Liver (tissue), 9 donors: ENCODE measurements around the gene INO80D. TPM values are rescaled to one million over a fixed set of nuclear protein-coding genes. Genes with fewer than 3 reads are reported as not detected.

Experiments
- DNase-seq: peaks from one replicate; pipeline ENCODE4 v3.0.0-alpha.2; 2017; ENCODE audit warnings: low spot score
- H3K27ac ChIP-seq, 2 donors: one replicate each; pipeline ENCODE4 v1.7.0; 2013; ENCODE audit warnings: inconsistent platforms in 2 of 2, low read length in 2 of 2, control low read depth in 1 of 2, low read depth in 1 of 2, mild to moderate bottlenecking in 1 of 2
- H3K27me3 ChIP-seq, 4 donors: one replicate each; pipeline versions ENCODE4 v1.6.1 to v1.7.0; 2013; ENCODE audit warnings: low read length in 3 of 4, inconsistent platforms in 1 of 4, mild to moderate bottlenecking in 1 of 4, moderate library complexity in 1 of 4; ENCODE audit not compliant: control insufficient read depth in 4 of 4, insufficient read depth in 4 of 4
- H3K36me3 ChIP-seq, 4 donors: one replicate each; pipeline versions ENCODE4 v1.6.1 to v1.7.0; 2013; ENCODE audit warnings: low read length in 3 of 4, mild to moderate bottlenecking in 3 of 4, low read depth in 1 of 4, moderate library complexity in 1 of 4; ENCODE audit not compliant: control insufficient read depth in 4 of 4, insufficient read depth in 3 of 4
- H3K4me1 ChIP-seq, 4 donors: one replicate each; pipeline versions ENCODE4 v1.6.1 to v1.7.0; 2013; ENCODE audit warnings: low read length in 3 of 4, mild to moderate bottlenecking in 3 of 4, moderate library complexity in 1 of 4; ENCODE audit not compliant: control insufficient read depth in 4 of 4, insufficient read depth in 4 of 4
- H3K4me3 ChIP-seq, 3 donors: one replicate each; pipeline versions ENCODE4 v1.6.1 to v1.7.0; 2013; ENCODE audit warnings: low read length in 3 of 3, control low read depth in 1 of 3, low read depth in 1 of 3, mild to moderate bottlenecking in 1 of 3
- H3K9ac ChIP-seq, 2 donors: one replicate each; pipeline ENCODE4 v1.7.0; 2013; ENCODE audit warnings: low read length in 2 of 2, mild to moderate bottlenecking in 2 of 2, moderate library complexity in 2 of 2, control low read depth in 1 of 2, low read depth in 1 of 2
- H3K9me3 ChIP-seq, 4 donors: one replicate each; pipeline versions ENCODE4 v1.6.1 to v1.7.0; 2013; ENCODE audit warnings: low read length in 3 of 4; ENCODE audit not compliant: control insufficient read depth in 4 of 4
- EGR1 ChIP-seq, 2 donors: IDR thresholded peaks; 2 replicates each; pipeline ENCODE4 v1.6.1; 2016 to 2018; ENCODE audit warnings: antibody characterized with exemption in 2 of 2, low read depth in 2 of 2
- FOXA1 ChIP-seq: IDR thresholded peaks from 2 replicates; pipeline ENCODE4 v1.6.1; 2016; ENCODE audit warnings: antibody characterized with exemption
- FOXA2 ChIP-seq: IDR thresholded peaks from 2 replicates; pipeline ENCODE4 v1.6.1; 2016; ENCODE audit warnings: antibody characterized with exemption
- GABPA ChIP-seq, 2 donors: IDR thresholded peaks in 1 of 2; conservative IDR thresholded peaks in 1 of 2; 2 replicates each; pipeline ENCODE4 v1.6.1; 2016; ENCODE audit warnings: antibody characterized with exemption in 2 of 2, mild to moderate bottlenecking in 1 of 2, moderate library complexity in 1 of 2
- HNF4A ChIP-seq, 2 donors: conservative IDR thresholded peaks; 2 replicates each; pipeline ENCODE4 v1.6.1; 2016; ENCODE audit warnings: antibody characterized with exemption in 2 of 2, mild to moderate bottlenecking in 2 of 2
- HNF4G ChIP-seq: IDR thresholded peaks from 2 replicates; pipeline ENCODE4 v1.6.1; 2016; ENCODE audit warnings: antibody characterized with exemption
- JUND ChIP-seq, 2 donors: IDR thresholded peaks; 2 replicates each; pipeline ENCODE4 v1.6.1; 2016; ENCODE audit warnings: antibody characterized with exemption in 2 of 2
- NR2F2 ChIP-seq: IDR thresholded peaks from 2 replicates; pipeline ENCODE4 v1.6.1; 2016; ENCODE audit warnings: antibody characterized with exemption
- RAD21 ChIP-seq, 2 donors: IDR thresholded peaks; 2 replicates each; pipeline ENCODE4 v1.6.1; 2016; ENCODE audit warnings: antibody characterized with exemption in 2 of 2, mild to moderate bottlenecking in 2 of 2
- RXRA ChIP-seq, 2 donors: IDR thresholded peaks; 2 replicates each; pipeline ENCODE4 v1.6.1; 2017 to 2018; ENCODE audit warnings: antibody characterized with exemption in 2 of 2, mild to moderate bottlenecking in 1 of 2
- SP1 ChIP-seq: IDR thresholded peaks from 2 replicates; pipeline ENCODE4 v1.6.1; 2018; ENCODE audit warnings: antibody characterized with exemption, mild to moderate bottlenecking
- TAF1 ChIP-seq: conservative IDR thresholded peaks from 2 replicates; pipeline ENCODE4 v1.6.1; 2016; ENCODE audit warnings: antibody characterized with exemption, mild to moderate bottlenecking
- YY1 ChIP-seq: IDR thresholded peaks from 2 replicates; pipeline ENCODE4 v1.6.1; 2016; ENCODE audit warnings: antibody characterized with exemption, mild to moderate bottlenecking
- WGBS: extraction: QIAGEN DNeasy Blood & Tissue Kit; methylation state at CpG from one replicate; pipeline ENCODE4 v1.1.7; 2013; 5-methylcytosine and 5-hydroxymethylcytosine counted together
- polyA plus RNA-seq, 2 donors: library from polyadenylated mRNA; stranded (reverse) in 1 of 2; unstranded in 1 of 2; fragments of 200-250 nt in 1 of 2; fragments of >200 nt in 1 of 2; fragmentation: Nextera tagmentation in 1 of 2; extraction: Ambion mirVana in 1 of 2; gene quantifications; one replicate each; pipeline versions ENCODE4 v1.2.1 to v1.2.3, GENCODE V29; 2013 to 2015
- total RNA-seq, 2 donors: library from RNA; depleted of rRNA; stranded (reverse); fragments of >200 nt; gene quantifications; one replicate each; pipeline ENCODE4 v1.2.3, GENCODE V29; 2014
- TF ChIP-seq, protein P1 (sequence below): fragments of 150-350 bp; IDR thresholded peaks from 2 replicates; pipeline ENCODE4 v1.5.1; 2017; ENCODE audit warnings: improper control_type of control experiment, low read depth, low read length; ENCODE audit not compliant: missing input control
- TF ChIP-seq, protein P2 (sequence below): IDR thresholded peaks from 2 replicates; pipeline ENCODE4 v1.6.1; 2016; ENCODE audit warnings: antibody characterized with exemption
- TF ChIP-seq, protein P3 (sequence below): IDR thresholded peaks from 2 replicates; pipeline ENCODE4 v1.6.1; 2016; ENCODE audit warnings: antibody characterized with exemption
- TF ChIP-seq, protein P4 (sequence below): IDR thresholded peaks from 2 replicates; pipeline ENCODE4 v1.6.1; 2016; ENCODE audit warnings: antibody characterized with exemption
- TF ChIP-seq, protein P5 (sequence below): IDR thresholded peaks from 2 replicates; pipeline ENCODE4 v1.6.1; 2016; ENCODE audit warnings: antibody characterized with exemption, mild to moderate bottlenecking
- donor health status: healthy.
- donor health status: healthy.
- donor health status: healthy.
- donor health status: healthy.
- donor health status: healthy.

The INO80D gene
- total and polyA plus RNA-seq, 4 donors: 0.76 to 10.3 (median 5.4) TPM

DNA sequence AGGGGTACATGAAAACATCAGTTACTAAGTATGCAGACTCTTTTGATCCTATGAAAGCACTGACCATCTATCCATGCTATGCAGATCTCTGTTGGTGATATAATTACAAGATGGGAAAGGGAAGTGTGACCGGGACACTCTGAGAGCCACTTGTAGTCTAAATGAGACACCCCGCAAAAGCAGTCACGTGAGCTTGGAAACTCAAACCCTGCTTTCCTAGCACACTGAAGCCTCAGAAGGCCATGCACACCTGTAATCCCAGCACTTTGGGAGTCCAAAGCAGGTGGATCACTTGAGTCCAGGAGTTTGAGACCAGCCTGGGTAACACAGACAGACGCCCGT is 137.5 kb downstream of the INO80D start (continued):
- TF ChIP-seq, protein P1, sequence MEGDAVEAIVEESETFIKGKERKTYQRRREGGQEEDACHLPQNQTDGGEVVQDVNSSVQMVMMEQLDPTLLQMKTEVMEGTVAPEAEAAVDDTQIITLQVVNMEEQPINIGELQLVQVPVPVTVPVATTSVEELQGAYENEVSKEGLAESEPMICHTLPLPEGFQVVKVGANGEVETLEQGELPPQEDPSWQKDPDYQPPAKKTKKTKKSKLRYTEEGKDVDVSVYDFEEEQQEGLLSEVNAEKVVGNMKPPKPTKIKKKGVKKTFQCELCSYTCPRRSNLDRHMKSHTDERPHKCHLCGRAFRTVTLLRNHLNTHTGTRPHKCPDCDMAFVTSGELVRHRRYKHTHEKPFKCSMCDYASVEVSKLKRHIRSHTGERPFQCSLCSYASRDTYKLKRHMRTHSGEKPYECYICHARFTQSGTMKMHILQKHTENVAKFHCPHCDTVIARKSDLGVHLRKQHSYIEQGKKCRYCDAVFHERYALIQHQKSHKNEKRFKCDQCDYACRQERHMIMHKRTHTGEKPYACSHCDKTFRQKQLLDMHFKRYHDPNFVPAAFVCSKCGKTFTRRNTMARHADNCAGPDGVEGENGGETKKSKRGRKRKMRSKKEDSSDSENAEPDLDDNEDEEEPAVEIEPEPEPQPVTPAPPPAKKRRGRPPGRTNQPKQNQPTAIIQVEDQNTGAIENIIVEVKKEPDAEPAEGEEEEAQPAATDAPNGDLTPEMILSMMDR: no peak
- TF ChIP-seq GABPA (IDR thresholded peaks at IDR 0.05 in 1 of 2, conservative IDR thresholded peaks at IDR 0.05 in 1 of 2): no peak

DNA sequence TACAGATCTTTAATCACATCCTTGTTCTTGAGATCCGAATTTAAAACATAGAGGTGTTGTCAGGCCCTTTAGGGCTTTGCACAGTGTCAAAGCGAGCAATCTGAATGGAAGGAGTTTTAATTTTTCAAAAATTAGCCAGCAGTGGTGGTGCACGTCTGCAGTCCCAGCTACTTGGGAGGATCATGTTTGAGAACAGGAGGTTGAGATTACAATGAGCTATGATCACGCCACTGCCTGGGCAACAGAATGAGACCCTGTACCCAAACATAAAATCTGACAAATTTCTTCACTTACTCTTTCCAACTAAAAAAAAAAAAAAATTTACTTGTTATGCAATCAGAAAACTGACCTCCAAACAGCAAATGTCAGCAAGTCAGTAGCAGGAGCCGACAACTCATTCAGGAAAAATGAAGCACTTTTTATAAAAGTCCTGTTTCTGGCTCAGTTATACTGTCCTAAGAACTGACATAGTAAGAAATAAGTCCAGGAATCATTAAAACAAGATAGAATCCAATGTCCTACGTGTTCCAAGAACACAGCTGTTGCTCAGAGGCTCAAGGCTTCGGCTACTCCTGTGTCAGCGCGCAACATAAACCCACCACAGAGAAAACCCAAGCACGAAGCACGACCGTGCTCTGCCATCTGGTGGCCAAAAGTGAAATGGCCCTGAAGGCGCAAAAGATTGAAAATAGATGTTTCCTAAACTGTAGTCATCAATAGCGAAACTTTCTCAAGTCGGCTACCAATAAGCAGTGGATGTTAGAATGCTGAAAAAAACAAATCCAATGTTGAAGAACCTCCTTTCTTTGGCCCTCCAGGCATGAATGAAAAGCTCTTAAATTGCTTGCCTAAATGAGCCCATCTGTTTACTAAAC is 138.1 kb downstream of the INO80D start:
- DNase-seq: peak; percentile 70
- Histone ChIP-seq H3K36me3 (no peaks in the 10 kb centered on the region), H3K27ac (peak overlapping the region; percentile 32 to 73), H3K4me3 (no peak overlapping the region), H3K9ac (peak overlapping the region in 1 of 2 donors; percentile 82), H3K9me3 (no peaks in the 10 kb centered on the region), H3K4me1 (peaks cover 0 to 11% (median 7%) of the 10 kb centered on the region in 4 donors), H3K27me3 (no peaks in the 10 kb centered on the region)
- WGBS: 15% methylated on average over 15 of the region's 15 CpGs
- TF ChIP-seq JUND (IDR thresholded peaks at IDR 0.05) (no peak), GABPA (IDR thresholded peaks at IDR 0.05 in 1 of 2, conservative IDR thresholded peaks at IDR 0.05 in 1 of 2) (no peak), HNF4A (conservative IDR thresholded peaks at IDR 0.05) (peak; percentile 14 to 27), NR2F2 (peak; percentile 27), FOXA1 (no peak), RXRA (IDR thresholded peaks at IDR 0.05) (peak; percentile 17 to 21), HNF4G (no peak), EGR1 (IDR thresholded peaks at IDR 0.05; ENCODE audit: low read depth in 2 of 2) (no peak), FOXA2 (no peak), SP1 (peak; percentile 35), YY1 (peak; percentile 55), TAF1 (no peak), RAD21 (IDR thresholded peaks at IDR 0.05) (peak; percentile 99)
- TF ChIP-seq, protein P2, sequence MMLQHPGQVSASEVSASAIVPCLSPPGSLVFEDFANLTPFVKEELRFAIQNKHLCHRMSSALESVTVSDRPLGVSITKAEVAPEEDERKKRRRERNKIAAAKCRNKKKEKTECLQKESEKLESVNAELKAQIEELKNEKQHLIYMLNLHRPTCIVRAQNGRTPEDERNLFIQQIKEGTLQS: no peak
- TF ChIP-seq, protein P3, sequence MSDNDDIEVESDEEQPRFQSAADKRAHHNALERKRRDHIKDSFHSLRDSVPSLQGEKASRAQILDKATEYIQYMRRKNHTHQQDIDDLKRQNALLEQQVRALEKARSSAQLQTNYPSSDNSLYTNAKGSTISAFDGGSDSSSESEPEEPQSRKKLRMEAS: no peak
- TF ChIP-seq, protein P4, sequence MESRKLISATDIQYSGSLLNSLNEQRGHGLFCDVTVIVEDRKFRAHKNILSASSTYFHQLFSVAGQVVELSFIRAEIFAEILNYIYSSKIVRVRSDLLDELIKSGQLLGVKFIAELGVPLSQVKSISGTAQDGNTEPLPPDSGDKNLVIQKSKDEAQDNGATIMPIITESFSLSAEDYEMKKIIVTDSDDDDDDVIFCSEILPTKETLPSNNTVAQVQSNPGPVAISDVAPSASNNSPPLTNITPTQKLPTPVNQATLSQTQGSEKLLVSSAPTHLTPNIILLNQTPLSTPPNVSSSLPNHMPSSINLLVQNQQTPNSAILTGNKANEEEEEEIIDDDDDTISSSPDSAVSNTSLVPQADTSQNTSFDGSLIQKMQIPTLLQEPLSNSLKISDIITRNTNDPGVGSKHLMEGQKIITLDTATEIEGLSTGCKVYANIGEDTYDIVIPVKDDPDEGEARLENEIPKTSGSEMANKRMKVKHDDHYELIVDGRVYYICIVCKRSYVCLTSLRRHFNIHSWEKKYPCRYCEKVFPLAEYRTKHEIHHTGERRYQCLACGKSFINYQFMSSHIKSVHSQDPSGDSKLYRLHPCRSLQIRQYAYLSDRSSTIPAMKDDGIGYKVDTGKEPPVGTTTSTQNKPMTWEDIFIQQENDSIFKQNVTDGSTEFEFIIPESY: no peak
- TF ChIP-seq, protein P1: peak; percentile 96
- TF ChIP-seq, protein P5, sequence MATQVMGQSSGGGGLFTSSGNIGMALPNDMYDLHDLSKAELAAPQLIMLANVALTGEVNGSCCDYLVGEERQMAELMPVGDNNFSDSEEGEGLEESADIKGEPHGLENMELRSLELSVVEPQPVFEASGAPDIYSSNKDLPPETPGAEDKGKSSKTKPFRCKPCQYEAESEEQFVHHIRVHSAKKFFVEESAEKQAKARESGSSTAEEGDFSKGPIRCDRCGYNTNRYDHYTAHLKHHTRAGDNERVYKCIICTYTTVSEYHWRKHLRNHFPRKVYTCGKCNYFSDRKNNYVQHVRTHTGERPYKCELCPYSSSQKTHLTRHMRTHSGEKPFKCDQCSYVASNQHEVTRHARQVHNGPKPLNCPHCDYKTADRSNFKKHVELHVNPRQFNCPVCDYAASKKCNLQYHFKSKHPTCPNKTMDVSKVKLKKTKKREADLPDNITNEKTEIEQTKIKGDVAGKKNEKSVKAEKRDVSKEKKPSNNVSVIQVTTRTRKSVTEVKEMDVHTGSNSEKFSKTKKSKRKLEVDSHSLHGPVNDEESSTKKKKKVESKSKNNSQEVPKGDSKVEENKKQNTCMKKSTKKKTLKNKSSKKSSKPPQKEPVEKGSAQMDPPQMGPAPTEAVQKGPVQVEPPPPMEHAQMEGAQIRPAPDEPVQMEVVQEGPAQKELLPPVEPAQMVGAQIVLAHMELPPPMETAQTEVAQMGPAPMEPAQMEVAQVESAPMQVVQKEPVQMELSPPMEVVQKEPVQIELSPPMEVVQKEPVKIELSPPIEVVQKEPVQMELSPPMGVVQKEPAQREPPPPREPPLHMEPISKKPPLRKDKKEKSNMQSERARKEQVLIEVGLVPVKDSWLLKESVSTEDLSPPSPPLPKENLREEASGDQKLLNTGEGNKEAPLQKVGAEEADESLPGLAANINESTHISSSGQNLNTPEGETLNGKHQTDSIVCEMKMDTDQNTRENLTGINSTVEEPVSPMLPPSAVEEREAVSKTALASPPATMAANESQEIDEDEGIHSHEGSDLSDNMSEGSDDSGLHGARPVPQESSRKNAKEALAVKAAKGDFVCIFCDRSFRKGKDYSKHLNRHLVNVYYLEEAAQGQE: no peak
